GM23338 (cell line): ENCODE results near the gene ST8SIA6. TPM values are rescaled to one million over a fixed set of nuclear protein-coding genes. Genes with fewer than 3 reads are reported as not detected.

Experiments
- ATAC-seq: fragments of 200-7000 bp; cut with Tn5 transposase; 3 replicates; pipeline ENCODE4 v1.9.1; 2020
- DNase-seq: peaks from one replicate; pipeline ENCODE4 v3.0.0-alpha.2; 2015; ENCODE audit warnings: low spot score
- H2AFZ ChIP-seq: fragments of 200-600 bp; sonication (generic); 2 replicates; pipeline ENCODE4 v1.8.0; 2016; ENCODE audit warnings: antibody characterized with exemption, mild to moderate bottlenecking, moderate library complexity
- H3F3A ChIP-seq: fragments of 200-600 bp; sonication (generic); replicated peaks from 2 replicates; pipeline ENCODE4 v1.8.0; 2017; ENCODE audit warnings: antibody characterized with exemption, mixed run types, low read depth
- H3K27ac ChIP-seq: fragments of 200-600 bp; sonication (generic); 2 replicates; pipeline ENCODE4 v1.6.1; 2016; ENCODE audit warnings: low read depth
- H3K27me3 ChIP-seq: fragments of 200-600 bp; sonication (generic); 2 replicates; pipeline ENCODE4 v1.8.0; 2016; ENCODE audit warnings: mild to moderate bottlenecking, mixed run types, moderate library complexity; ENCODE audit not compliant: insufficient read depth
- H3K36me3 ChIP-seq: fragments of 200-600 bp; sonication (generic); 2 replicates; pipeline ENCODE4 v1.8.0; 2016; ENCODE audit warnings: mild to moderate bottlenecking; ENCODE audit not compliant: insufficient read depth
- H3K4me1 ChIP-seq: fragments of 200-600 bp; sonication (generic); 2 replicates; pipeline ENCODE4 v1.8.0; 2016; ENCODE audit warnings: mild to moderate bottlenecking, moderate library complexity; ENCODE audit not compliant: insufficient read depth
- H3K4me2 ChIP-seq: fragments of 200-600 bp; sonication (generic); 2 replicates; pipeline ENCODE4 v1.7.1; 2017; ENCODE audit warnings: mixed run types
- H3K4me3 ChIP-seq: fragments of 200-600 bp; sonication (generic); 2 replicates; pipeline ENCODE4 v1.6.1; 2016; ENCODE audit warnings: mixed run types
- H3K79me2 ChIP-seq: fragments of 200-600 bp; sonication (generic); replicated peaks from 2 replicates; pipeline ENCODE4 v1.8.0; 2017; ENCODE audit warnings: mild to moderate bottlenecking; ENCODE audit not compliant: insufficient read depth
- H3K9me2 ChIP-seq: fragments of 200-600 bp; sonication (generic); 2 replicates; pipeline ENCODE4 v1.8.0; 2017; ENCODE audit not compliant: insufficient read depth
- H4K20me1 ChIP-seq: fragments of 200-600 bp; sonication (generic); replicated peaks from 2 replicates; pipeline ENCODE4 v1.8.0; 2017; ENCODE audit warnings: mild to moderate bottlenecking; ENCODE audit not compliant: insufficient read depth
- H3K27ac Mint-ChIP-seq: 2 replicates; pipeline ENCODE4 v1.8.0; 2020; ENCODE audit warnings: inconsistent platforms, mild to moderate bottlenecking, moderate library complexity, mixed read lengths
- H3K27me3 Mint-ChIP-seq: 3 replicates; pipeline ENCODE4 v1.8.0; 2022; ENCODE audit warnings: low read depth, mild to moderate bottlenecking, moderate library complexity, mixed read lengths, inconsistent platforms; ENCODE audit not compliant: insufficient read depth, poor library complexity
- H3K36me3 Mint-ChIP-seq: 3 replicates; pipeline ENCODE4 v1.8.0; 2021; ENCODE audit warnings: low read depth, mild to moderate bottlenecking, inconsistent platforms, moderate library complexity, mixed read lengths
- H3K4me1 Mint-ChIP-seq: 3 replicates; pipeline ENCODE4 v1.8.0; 2020; ENCODE audit warnings: mild to moderate bottlenecking, inconsistent platforms, mixed read lengths
- H3K4me3 Mint-ChIP-seq: 3 replicates; pipeline ENCODE4 v1.8.0; 2021; ENCODE audit warnings: moderate library complexity, mild to moderate bottlenecking, inconsistent platforms, mixed read lengths
- H3K9me3 Mint-ChIP-seq: 3 replicates; pipeline ENCODE4 v1.8.0; 2020; ENCODE audit warnings: moderate library complexity, mild to moderate bottlenecking, inconsistent platforms, mixed read lengths
- EZH2 ChIP-seq: fragments of 200-600 bp; sonication (generic); IDR thresholded peaks from one replicate; pipeline ENCODE4 v1.8.0; 2017; ENCODE audit warnings: antibody characterized with exemption, mild to moderate bottlenecking, low read depth; ENCODE audit not compliant: unreplicated experiment
- JUNB ChIP-seq: IDR thresholded peaks from one replicate; pipeline ENCODE4 v1.6.1; 2016; ENCODE audit warnings: antibody characterized with exemption; ENCODE audit not compliant: unreplicated experiment
- ZNF114 ChIP-seq: fragments of 250-450 bp; sonication (Bioruptor Pico); IDR thresholded peaks from 2 replicates; pipeline ENCODE4 v1.5.0; 2020; ENCODE audit warnings: mild to moderate bottlenecking, moderate library complexity
- ZNF331 ChIP-seq: fragments of 250-450 bp; sonication (Bioruptor Pico); IDR thresholded peaks from 2 replicates; pipeline ENCODE4 v1.5.0; 2020; ENCODE audit warnings: low read depth, mild to moderate bottlenecking, moderate library complexity
- ZNF462 ChIP-seq: fragments of 250-450 bp; sonication (Bioruptor Pico); IDR thresholded peaks from 2 replicates; pipeline ENCODE4 v1.5.0; 2020; ENCODE audit warnings: mild to moderate bottlenecking, moderate library complexity
- polyA plus RNA-seq: library from polyadenylated mRNA; unstranded; fragments of >200 nt; fragmentation: Nextera tagmentation; extraction: Ambion mirVana; gene quantifications from 2 replicates; pipeline ENCODE4 v1.2.1, GENCODE V29; 2016
- total RNA-seq: library from RNA; depleted of rRNA; stranded (reverse); fragments of >200 nt; shearing (Covaris generic); gene quantifications from 2 replicates; pipeline ENCODE4 v1.2.3, GENCODE V29; 2014
- TF ChIP-seq, protein P1 (sequence below): IDR thresholded peaks from one replicate; pipeline ENCODE4 v1.6.1; 2018; ENCODE audit warnings: antibody characterized with exemption; ENCODE audit not compliant: unreplicated experiment
- TF ChIP-seq, protein P2 (sequence below), 2 experiments: fragments of 200-600 bp in 1 of 2; sonication (generic) in 1 of 2; conservative IDR thresholded peaks; 2 replicates each; pipeline versions ENCODE4 v1.5.1 to v1.6.1; 2016 to 2017; ENCODE audit warnings: antibody characterized with exemption in 2 of 2, low read depth in 2 of 2, mild to moderate bottlenecking in 2 of 2, moderate library complexity in 1 of 2

The ST8SIA6 gene
- total and polyA plus RNA-seq, 2 experiments from 2014 or later: 1.6 to 2.3 TPM

DNA sequence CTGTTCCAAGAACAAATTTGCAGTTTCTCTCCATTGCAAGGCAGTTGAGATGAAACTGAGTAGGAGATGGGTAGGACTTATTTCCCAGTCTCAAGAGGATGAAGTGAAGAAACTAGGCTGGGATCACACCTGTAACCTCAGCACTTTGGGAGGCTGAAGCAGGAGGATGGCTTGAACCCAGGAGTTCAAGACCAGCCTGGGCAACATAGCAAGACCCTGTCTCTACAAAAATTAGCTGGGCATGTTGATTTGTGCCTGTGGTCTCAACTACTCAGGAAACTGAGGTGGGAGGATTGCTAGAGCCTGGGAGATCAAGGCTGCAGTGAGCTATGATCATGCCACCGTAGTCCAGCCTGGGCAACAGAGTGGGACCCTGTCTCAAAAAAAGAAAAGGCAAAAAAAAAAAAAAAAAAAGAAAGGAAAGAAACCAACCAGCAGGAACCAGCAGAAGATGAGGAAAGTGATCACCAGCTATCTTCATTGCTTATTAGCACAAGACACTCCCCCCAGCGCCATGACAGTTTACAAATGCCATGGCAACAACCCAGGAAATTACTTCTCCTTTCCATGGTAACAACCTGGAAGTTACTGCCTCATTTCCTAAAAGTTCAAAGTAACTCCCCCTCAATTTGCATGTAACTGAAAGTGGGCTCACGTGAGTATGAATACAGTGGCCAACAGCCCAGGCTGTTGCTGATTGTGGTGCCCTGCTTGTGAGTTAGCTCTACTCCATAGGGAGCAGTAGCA, 18.3 kb upstream of the ST8SIA6 start (continued):
- TF ChIP-seq ZNF462 (CRISPR knock-in tag) (no peak), EZH2 (no peak)

- no peaks in the 10 kb centered on the region for H3K9me2 ChIP-seq
- Mint-ChIP-seq H3K27ac (no peak overlapping the region), H3K9me3 (peaks cover 16% of the 10 kb centered on the region), H3K4me1 (peaks cover 8% of the 10 kb centered on the region; the same call in 2 of the 3 replicates), H3K27me3 (no peaks in the 10 kb centered on the region), H3K36me3 (peaks cover under 1% of the 10 kb centered on the region; the same call in 2 of the 3 replicates), H3K4me3 (no peak overlapping the region)
- ATAC-seq (no peak), DNase-seq (no peak)
- H2AFZ ChIP-seq: no peak overlapping the region
- H4K20me1 ChIP-seq: no peaks in the 10 kb centered on the region
- no peak overlapping the region for H3K4me2 ChIP-seq
- no peaks in the 10 kb centered on the region for H3K79me2 ChIP-seq
- H3K36me3 ChIP-seq: peaks cover 5% of the 10 kb centered on the region; the same call in 1 of the 2 replicates
- H3K4me1 ChIP-seq: no peaks in the 10 kb centered on the region
- no peaks in the 10 kb centered on the region for H3F3A ChIP-seq
- no peak overlapping the region for H3K27ac ChIP-seq
- no peaks in the 10 kb centered on the region for H3K27me3 ChIP-seq
- H3K4me3 ChIP-seq: no peak overlapping the region
- TF ChIP-seq EZH2: no peak
- no peak for TF ChIP-seq ZNF331 (CRISPR knock-in tag)
- TF ChIP-seq JUNB: no peak
- TF ChIP-seq, protein P1, sequence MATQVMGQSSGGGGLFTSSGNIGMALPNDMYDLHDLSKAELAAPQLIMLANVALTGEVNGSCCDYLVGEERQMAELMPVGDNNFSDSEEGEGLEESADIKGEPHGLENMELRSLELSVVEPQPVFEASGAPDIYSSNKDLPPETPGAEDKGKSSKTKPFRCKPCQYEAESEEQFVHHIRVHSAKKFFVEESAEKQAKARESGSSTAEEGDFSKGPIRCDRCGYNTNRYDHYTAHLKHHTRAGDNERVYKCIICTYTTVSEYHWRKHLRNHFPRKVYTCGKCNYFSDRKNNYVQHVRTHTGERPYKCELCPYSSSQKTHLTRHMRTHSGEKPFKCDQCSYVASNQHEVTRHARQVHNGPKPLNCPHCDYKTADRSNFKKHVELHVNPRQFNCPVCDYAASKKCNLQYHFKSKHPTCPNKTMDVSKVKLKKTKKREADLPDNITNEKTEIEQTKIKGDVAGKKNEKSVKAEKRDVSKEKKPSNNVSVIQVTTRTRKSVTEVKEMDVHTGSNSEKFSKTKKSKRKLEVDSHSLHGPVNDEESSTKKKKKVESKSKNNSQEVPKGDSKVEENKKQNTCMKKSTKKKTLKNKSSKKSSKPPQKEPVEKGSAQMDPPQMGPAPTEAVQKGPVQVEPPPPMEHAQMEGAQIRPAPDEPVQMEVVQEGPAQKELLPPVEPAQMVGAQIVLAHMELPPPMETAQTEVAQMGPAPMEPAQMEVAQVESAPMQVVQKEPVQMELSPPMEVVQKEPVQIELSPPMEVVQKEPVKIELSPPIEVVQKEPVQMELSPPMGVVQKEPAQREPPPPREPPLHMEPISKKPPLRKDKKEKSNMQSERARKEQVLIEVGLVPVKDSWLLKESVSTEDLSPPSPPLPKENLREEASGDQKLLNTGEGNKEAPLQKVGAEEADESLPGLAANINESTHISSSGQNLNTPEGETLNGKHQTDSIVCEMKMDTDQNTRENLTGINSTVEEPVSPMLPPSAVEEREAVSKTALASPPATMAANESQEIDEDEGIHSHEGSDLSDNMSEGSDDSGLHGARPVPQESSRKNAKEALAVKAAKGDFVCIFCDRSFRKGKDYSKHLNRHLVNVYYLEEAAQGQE: no peak
- TF ChIP-seq, protein P2, sequence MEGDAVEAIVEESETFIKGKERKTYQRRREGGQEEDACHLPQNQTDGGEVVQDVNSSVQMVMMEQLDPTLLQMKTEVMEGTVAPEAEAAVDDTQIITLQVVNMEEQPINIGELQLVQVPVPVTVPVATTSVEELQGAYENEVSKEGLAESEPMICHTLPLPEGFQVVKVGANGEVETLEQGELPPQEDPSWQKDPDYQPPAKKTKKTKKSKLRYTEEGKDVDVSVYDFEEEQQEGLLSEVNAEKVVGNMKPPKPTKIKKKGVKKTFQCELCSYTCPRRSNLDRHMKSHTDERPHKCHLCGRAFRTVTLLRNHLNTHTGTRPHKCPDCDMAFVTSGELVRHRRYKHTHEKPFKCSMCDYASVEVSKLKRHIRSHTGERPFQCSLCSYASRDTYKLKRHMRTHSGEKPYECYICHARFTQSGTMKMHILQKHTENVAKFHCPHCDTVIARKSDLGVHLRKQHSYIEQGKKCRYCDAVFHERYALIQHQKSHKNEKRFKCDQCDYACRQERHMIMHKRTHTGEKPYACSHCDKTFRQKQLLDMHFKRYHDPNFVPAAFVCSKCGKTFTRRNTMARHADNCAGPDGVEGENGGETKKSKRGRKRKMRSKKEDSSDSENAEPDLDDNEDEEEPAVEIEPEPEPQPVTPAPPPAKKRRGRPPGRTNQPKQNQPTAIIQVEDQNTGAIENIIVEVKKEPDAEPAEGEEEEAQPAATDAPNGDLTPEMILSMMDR (conservative IDR thresholded peaks at IDR 0.05; ENCODE audit: low read depth in 2 of 2): no peak
- no peak for TF ChIP-seq ZNF114
These were observed 15.9 kb upstream of the ST8SIA6 start for GRCh38 chr10:17470246-17470645.
